ENCODE data around the gene CDC7.

DNA sequence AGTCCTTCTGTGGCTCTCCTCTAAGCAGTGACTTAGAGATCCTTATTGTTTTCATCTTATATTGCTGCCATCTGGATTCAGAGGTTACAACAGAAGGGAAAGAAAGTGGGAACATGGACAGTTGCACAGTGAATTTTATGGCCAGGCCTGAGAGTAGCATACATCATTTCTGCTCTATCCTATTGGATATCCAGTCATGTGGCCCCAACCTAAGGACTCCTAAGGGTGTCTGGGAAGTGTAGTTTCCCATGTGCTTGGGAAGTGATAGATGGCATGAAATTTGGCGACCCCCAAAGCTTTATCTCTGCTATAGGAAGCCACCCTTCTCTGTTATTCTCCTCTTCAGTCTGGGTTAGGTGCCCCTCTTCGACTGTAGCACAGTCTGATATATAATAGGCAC is 51.9 kb downstream of the CDC7 start:
- TF ChIP-seq, protein P1, sequence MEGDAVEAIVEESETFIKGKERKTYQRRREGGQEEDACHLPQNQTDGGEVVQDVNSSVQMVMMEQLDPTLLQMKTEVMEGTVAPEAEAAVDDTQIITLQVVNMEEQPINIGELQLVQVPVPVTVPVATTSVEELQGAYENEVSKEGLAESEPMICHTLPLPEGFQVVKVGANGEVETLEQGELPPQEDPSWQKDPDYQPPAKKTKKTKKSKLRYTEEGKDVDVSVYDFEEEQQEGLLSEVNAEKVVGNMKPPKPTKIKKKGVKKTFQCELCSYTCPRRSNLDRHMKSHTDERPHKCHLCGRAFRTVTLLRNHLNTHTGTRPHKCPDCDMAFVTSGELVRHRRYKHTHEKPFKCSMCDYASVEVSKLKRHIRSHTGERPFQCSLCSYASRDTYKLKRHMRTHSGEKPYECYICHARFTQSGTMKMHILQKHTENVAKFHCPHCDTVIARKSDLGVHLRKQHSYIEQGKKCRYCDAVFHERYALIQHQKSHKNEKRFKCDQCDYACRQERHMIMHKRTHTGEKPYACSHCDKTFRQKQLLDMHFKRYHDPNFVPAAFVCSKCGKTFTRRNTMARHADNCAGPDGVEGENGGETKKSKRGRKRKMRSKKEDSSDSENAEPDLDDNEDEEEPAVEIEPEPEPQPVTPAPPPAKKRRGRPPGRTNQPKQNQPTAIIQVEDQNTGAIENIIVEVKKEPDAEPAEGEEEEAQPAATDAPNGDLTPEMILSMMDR (optimal IDR thresholded peaks at IDR 0.05 in 1 of 3, IDR thresholded peaks at IDR 0.05 in 1 of 3, conservative IDR thresholded peaks at IDR 0.05 in 1 of 3; ENCODE audit: extremely low read depth in 1 of 3, insufficient read depth in 2 of 3, low read length in 3 of 3): no peak
- no peak for TF ChIP-seq EZH2 (IDR thresholded peaks at IDR 0.05; ENCODE audit: low read length)
